Measurements from ENCODE around the gene IL15RA. TPM values are rescaled to one million over a fixed set of nuclear protein-coding genes. Genes with fewer than 3 reads are reported as not detected.

Gene IL15RA
- total RNA-seq, 2 donors from 2014 or later, result 9.6 to 30.5 TPM

DNA sequence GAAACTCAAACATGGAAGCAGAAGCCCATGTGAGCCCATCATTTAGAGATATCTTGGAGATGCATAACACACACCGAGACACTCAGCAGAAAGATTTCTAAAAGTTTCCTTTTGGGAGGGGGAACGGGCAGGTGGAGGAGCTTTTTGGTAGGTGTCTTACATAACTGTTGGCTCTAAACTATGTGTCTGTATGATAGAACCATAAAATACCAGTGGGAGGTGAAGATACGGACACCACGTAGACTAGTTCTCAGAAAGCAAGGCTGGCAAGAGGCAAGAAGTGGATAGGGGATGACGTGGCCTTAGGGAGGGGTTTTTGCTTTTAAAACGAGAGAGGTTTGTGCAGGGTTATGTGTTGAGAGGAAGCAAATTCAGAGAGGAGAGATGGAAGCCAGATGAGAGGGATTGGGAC is 36.5 kb downstream of the IL15RA start:
- Histone ChIP-seq H3K9me3 (no peaks in the 10 kb centered on the region), H3K36me3 (peaks cover 29% of the 10 kb centered on the region), H3K27ac (no peak overlapping the region), H3K4me1 (peaks cover 0 to 39% of the 10 kb centered on the region in 2 donors), H3K27me3 (no peaks in the 10 kb centered on the region), H3K4me3 (no peak overlapping the region)
- DNase-seq (ENCODE audit: low spot score), result no peak
- TF ChIP-seq CTCF (IDR thresholded peaks at IDR 0.05), result no peak

DNA sequence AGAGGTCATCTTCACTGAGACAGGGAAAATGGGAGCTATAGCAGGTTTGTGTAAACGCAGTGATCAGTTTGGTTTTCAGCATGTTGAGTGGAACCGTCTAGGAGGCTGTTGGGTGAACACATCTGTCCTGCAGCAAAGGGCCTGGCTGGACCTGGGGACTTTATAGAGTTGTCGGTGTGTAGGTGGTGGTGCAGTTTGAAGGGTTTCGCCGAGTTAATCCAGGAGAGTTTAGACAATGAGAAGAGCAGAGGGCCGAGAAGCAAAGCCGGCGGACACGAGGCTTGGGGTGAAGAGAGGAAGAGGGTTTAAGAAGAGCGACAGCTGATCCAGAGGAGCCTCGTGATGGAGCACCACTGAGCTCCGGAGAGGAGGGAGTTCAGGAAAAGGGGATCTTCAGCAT is 39.1 kb downstream of the IL15RA start:
- Histone ChIP-seq H3K4me3 (no peak overlapping the region), H3K36me3 (peaks cover 36% of the 10 kb centered on the region), H3K27ac (no peak overlapping the region), H3K27me3 (no peaks in the 10 kb centered on the region), H3K9me3 (no peaks in the 10 kb centered on the region), H3K4me1 (peaks cover 0 to 30% of the 10 kb centered on the region in 2 donors)
- TF ChIP-seq CTCF (IDR thresholded peaks at IDR 0.05), result no peak
- no peak for DNase-seq (ENCODE audit: low spot score)

- Histone ChIP-seq H3K27ac (no peak overlapping the region), H3K27me3 (no peaks in the 10 kb centered on the region), H3K4me3 (no peak overlapping the region), H3K4me1 (peaks cover 0 to 23% of the 10 kb centered on the region in 2 donors), H3K36me3 (peaks cover 41% of the 10 kb centered on the region), H3K9me3 (no peaks in the 10 kb centered on the region)
- no peak for DNase-seq (ENCODE audit: low spot score)
- no peak for TF ChIP-seq CTCF (IDR thresholded peaks at IDR 0.05)
These were observed 40.3 kb downstream of the IL15RA start for GRCh38 chr10:5937016-5937415.

DNA sequence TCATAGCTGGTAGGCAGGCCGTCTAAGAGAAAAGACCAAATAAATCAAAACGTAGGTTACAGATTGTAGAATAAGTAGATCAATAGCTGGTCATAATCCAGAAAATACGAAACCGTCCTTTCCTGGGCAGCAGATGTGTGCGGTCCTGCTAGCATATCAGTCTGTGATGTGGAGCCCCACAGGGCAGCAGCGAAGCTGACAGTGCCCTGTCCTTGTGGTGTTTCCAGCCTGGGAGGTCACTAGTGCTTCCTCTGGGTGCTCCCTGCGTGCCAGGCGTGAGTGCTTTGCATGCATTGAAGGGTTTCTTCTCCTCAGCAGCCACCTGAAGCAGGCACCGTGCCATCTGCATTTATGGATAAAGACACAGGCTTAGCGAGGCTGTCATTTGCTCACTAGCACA is 41.7 kb downstream of the IL15RA start:
- Histone ChIP-seq H3K4me1 (peaks cover 0 to 17% of the 10 kb centered on the region in 2 donors), H3K27ac (no peak overlapping the region), H3K9me3 (no peaks in the 10 kb centered on the region), H3K36me3 (peaks cover 54% of the 10 kb centered on the region), H3K4me3 (no peak overlapping the region), H3K27me3 (no peaks in the 10 kb centered on the region)
- no peak for TF ChIP-seq CTCF (IDR thresholded peaks at IDR 0.05)
- DNase-seq (ENCODE audit: low spot score), result no peak

DNA sequence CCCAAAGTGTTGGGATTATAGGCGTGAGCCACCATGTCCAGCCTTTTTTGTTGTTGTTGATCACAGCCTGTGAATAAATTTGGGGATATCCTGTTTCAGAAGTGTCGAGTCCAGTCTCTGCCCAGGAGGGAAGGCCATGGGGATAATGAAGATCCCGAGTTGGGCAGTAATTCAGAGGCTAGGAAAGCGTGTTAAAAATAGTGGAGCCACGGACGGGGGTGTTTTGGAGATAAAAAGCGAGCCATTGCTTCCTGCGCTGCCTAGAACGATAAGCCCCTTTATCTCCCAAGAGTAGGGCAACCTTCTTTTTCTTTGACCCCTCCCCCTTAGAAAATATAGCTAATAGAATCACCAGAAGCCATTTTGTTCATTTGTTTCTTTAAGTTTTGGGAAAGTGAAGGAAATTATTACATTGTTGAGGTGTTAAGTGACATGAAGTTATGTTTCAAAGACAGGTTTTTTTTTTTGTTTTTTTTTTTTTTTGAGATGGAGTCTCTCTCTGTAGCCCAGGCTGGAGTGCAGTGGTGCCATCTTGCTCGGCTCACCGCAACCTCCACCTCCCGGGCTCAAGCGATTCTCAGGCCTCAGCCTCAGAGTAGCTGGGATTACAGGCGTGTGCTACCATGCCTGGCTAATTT is 43.3 kb downstream of the IL15RA start:
- Histone ChIP-seq H3K27me3 (no peaks in the 10 kb centered on the region), H3K36me3 (peaks cover 70% of the 10 kb centered on the region), H3K4me1 (peaks cover 0 to 17% of the 10 kb centered on the region in 2 donors), H3K4me3 (no peak overlapping the region), H3K27ac (no peak overlapping the region), H3K9me3 (no peaks in the 10 kb centered on the region)
- no peak for TF ChIP-seq CTCF (IDR thresholded peaks at IDR 0.05)
- DNase-seq (ENCODE audit: low spot score), result no peak

DNA sequence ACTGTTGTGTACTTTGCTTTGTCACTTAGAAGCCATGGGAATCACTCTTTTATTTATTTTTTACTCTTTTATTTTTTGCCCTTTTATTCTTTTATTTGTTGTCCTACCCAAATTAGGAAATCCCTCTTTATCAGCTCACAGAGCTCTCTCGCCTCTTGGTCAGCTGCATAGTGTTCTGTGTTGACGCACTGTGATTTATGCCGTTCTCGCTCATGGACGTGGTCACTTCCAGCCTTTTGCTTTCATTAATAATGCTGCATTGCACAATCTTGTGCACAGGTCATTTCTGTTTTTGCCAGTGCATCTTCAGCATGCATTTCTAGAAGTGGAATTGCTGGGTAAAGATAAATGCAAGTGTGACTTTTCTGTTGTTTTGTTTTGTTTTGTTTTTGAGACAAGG is 45.0 kb downstream of the IL15RA start:
- peaks cover 72% of the 10 kb centered on the region for H3K36me3 ChIP-seq
- H3K27ac ChIP-seq, result no peak overlapping the region
- H3K27me3 ChIP-seq, result no peaks in the 10 kb centered on the region
- H3K4me3 ChIP-seq, result no peak overlapping the region
- no peak for TF ChIP-seq CTCF (IDR thresholded peaks at IDR 0.05)
- H3K4me1 ChIP-seq, result peaks cover 0 to 17% of the 10 kb centered on the region in 2 donors
- no peak for DNase-seq (ENCODE audit: low spot score)
- no peaks in the 10 kb centered on the region for H3K9me3 ChIP-seq
